ENCODE results near the gene TGFBRAP1.

The TGFBRAP1 gene

DNA sequence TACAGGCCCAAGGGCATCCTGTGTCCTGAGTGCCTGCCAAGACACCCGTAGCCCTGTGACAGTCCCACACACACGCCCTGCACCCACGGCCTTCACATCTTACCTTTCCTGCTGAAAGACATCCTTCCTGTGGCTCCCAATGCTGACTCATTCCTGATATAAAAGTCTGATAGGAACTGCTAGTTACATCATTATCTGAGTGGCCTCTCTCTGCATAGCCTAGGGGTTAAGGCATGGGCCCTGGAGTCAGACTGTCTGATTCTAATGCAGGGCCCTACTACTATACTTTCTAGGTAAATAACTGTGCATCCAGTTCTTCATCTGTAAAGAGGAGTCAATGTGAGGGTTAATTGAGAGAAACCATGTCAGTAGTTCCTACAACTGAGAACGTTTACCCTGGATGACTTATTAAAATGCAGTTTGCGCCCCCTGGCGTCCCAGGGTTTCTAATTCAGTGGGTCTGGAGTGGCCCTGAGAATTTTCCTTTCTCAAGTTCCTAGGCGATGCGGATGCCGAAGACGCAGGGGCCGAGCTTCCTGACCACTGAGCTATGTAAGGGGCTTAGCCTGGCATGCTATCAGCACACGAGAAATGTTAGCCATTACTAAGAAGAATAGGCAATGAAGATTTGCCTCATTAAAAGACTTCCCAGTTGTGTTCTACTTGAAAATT is 94.0 kb downstream of the TGFBRAP1 start:
- DNase-seq, result no peak

DNA sequence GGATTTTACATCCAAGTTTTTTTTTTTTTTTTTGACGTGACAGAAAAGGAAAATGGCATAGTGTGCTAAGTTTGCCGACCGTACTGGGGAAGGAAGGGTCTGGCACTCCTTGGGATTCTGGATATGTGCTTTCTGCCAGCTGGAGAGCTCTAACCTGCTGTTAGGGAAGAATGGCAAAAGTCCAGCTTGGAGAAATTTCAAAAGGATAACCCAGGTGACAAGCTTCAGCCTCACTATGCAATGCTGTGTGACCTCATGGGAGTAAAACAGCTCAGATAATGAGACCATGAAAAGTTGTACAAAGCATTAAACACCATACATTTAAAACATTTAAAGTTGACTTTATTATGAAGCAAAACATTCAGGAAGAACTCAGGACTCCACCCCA is 98.3 kb downstream of the TGFBRAP1 start:
- no peak for DNase-seq

DNA sequence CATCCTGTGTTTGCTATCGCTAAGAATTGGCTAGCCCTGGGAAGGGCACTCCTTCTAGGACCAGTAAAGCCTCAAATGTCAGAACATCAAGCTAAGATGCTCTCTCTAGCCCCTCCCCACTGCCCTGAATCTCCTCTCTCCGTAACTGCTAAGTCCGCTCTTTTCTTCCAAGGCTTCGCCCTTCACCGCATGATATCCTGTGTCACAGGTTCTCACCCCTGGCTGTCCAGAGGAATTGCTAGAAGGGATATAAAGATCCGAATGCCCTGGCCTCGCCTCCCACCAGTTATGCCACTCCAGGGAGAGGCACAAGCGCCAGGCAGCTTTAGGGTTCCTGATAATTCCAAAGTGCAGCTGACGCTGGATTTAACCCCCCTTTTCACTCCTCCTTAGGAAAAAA is 105.1 kb downstream of the TGFBRAP1 start:
- no peak for DNase-seq

DNA sequence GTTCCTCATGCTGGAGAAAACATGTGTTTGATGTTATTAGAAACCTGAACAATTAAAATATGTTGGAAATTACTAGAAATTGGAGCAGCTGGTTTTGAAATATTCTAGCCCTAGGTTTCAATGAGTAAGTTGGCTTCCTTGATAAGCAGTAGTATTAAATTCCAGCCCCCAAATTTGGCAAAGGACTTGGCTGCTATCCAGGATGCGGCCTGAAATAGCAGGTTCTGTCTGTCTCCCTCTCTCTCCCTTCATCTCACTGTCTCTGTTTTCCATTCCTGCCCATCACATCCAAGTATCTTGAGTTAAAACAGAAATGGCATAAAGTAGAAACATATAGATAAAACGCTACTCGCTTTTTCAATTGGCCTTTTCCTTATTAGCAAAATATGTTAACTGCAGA is 108.9 kb downstream of the TGFBRAP1 start:
- DNase-seq, result no peak

DNA sequence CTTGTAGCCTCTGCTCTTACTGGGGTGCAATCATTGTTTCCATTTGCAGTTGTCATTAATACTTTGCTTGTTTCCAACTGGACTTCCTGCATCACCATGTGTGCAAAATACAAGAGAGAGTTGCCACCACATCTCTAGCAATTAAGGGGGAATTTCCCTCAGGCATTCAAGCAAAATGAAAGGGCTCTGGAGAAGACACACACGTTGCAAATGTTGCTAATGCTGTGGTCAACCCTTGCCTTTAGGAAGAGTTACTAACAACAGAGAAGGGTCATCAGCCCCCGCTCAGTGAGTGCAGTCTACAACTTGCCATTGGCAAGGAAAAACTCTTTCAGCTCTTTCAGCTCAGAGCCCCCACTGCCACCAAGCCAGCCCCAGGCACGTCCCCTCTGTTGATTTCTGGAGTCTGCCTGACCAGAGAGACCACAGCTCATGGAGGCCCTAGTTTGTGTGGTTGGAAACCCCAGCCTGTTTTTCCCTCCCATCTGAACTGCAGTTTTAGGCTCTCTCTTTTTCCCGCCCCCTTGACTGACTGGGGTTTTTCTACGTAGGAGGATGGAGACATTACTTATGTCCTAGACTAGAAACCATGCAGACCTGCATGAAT is 113.8 kb downstream of the TGFBRAP1 start:
- no peak for DNase-seq
